Hematopoietic multipotent progenitor cell treated with erythropoietin and hydrocortisone succinate and interleukin-3 and kit ligand, for 8 days (in vitro differentiated cells): ENCODE measurements around the gene SPEF2.

Experiments used
- DNase-seq: peaks from one replicate; pipeline ENCODE4 v3.0.0-alpha.2; 2015

The SPEF2 gene

DNA sequence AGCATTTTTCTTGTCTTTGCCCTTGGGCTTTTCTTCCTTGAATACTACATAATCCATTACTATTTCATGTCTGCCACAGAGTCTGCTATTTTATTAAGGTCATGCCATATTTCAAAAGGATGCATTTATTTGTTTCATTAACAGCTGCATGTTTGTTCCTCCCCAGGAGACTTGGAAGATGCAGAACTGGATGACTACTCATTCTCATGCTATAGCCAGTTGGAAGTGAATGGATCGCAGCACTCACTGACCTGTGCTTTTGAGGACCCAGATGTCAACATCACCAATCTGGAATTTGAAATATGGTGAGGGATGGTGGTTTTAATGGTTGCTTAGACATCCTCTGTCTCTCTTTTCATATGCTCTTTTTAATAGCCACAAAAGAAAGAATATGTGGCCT, 243.0 kb downstream of the SPEF2 start:
- DNase-seq = no peak

DNA sequence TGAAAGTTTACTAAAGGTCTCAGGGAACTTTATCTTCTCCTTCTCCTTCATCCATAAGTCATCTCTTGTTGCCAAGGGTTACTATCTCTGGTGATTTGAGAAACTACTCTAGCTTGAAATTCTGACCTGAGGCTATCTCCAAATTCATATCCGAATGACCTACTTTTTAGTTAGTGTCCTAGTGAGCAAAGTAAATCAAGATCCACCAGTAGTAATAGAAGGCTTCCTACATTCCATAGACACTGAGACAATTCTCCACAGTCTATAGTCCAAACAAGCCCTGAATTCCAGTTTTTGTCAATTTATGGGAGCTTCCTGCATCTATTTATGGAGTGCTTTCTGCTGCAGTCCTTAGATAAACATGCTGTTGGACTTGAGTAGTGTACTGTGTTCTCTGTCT, 244.1 kb downstream of the SPEF2 start:
- DNase-seq = no peak

DNA sequence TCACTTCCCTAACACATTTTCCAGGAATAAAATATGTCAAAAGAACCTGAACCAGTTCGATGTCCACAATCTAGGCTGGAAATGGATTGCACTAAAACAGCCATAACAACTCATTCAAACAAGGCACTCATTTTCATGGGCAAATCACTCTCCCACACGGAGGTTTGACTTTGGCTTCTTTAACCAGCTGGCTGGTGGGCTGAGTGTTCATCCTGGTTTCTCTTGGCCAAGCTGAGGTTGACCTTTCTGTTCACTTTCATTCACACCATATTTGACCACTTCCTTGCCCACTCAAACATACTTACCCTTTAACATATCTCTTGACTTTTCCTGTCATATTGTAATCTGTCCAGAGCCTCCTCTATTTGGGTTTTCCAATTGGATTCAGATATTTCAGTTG, 244.5 kb downstream of the SPEF2 start:
- no peak for DNase-seq

DNA sequence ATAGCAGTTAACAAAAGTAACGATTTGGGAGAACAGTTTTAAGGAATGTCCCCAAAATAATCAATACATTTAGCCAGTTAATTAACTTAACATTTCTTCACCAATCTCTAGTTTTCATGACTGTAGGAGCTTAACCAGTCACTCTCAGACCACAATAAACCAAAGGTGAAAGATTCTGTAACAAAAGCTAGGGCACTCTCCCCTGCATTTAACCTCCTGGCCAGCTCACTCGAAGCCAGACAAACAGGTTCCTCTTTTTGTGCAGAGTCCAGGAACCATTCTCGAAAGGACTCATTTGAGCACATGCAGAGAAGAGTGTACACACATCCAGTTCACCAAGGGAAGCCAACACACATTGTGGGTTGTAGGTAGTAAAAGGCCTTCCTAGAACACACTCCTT, 245.5 kb downstream of the SPEF2 start:
- DNase-seq = no peak
